GM12875 (cell line): ENCODE measurements around the gene MAP1LC3A.

ENCODE experiments used
- H3K4me3 ChIP-seq: one replicate; pipeline ENCODE4 v1.5.1; 2011; ENCODE audit warnings: low read depth, low read length, control low read depth
- CTCF ChIP-seq: IDR thresholded peaks from 2 replicates; pipeline ENCODE4 v1.5.1; 2011; ENCODE audit warnings: low read depth, mild to moderate bottlenecking, control low read depth, inconsistent platforms, low read length, moderate library complexity, borderline replicate concordance; ENCODE audit not compliant: insufficient read depth

Gene MAP1LC3A

DNA sequence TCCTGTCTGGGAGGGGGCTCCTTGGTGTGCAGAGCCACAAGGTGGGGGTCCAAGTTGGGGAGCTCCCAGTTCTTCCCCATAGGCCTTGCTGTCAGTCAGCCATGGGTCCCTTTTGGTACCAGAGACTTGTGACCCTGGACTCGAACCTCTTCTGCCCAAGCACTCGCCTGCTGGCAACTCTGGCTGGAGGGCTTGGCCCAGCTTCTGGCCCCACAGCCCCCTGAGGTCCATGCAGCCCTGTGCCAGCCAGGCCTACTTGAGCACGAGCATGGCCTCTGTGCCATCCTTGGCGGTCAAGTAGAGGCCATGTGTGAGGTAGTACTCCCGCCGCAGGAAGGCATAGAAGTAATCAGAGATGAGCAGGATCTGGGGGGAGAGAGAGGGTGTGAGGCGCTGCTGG is 2.1 kb downstream of the MAP1LC3A start:
- TF ChIP-seq CTCF: no peak

DNA sequence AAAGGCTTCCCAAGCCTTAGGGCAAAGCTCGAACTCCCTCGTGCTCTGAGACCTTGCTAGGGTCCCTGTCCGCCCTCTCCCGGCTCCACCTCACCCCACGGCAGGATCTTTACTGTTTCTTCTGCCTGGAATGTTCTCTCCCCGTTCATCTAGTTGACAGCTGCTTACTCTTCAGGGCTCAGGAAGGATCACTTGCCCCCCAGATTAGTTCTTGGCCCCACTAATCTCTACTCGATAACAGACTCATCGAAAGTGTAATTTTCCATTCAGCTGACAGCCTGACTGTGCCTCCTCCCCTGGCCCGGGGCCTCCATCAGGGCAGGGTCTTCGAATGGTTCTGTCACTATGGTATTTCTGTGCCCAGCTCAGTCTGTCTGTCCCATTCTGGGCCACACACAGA is 3.1 kb downstream of the MAP1LC3A start:
- H3K4me3 ChIP-seq: no peak overlapping the region
- no peak for TF ChIP-seq CTCF

More for the DNA sequence above, 2.1 kb downstream of the MAP1LC3A start:
- H3K4me3 ChIP-seq: no peak overlapping the region

DNA sequence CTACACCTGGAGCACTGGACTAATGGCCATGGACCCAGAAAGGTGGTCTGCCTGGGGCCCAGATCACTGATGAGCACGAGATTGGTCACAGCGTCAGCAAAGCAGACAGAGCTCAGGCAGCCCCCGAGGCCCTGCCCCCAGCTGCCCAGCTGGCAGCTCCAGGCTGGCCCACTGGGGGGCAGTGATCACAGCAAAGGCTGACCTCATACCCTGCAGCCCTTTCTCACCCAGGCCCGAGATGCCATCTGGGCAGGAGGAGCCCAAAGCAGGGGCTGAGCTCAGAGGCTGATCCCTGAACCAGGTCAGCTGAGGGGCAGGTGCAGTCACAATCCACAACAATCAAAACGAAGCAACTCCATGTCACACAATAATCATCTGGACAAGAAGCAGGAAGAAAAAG is 4.1 kb downstream of the MAP1LC3A start:
- no peak overlapping the region for H3K4me3 ChIP-seq

GRCh38 chr20:34564833-34565232 is 6.3 kb downstream of the MAP1LC3A start:
- TF ChIP-seq CTCF: no peak
- no peak overlapping the region for H3K4me3 ChIP-seq

More for the DNA sequence above, 4.1 kb downstream of the MAP1LC3A start:
- peak; percentile 59 for TF ChIP-seq CTCF

GRCh38 chr20:34566978-34567891 is 8.7 kb downstream of the MAP1LC3A start:
- no peak overlapping the region for H3K4me3 ChIP-seq
- TF ChIP-seq CTCF: no peak

DNA sequence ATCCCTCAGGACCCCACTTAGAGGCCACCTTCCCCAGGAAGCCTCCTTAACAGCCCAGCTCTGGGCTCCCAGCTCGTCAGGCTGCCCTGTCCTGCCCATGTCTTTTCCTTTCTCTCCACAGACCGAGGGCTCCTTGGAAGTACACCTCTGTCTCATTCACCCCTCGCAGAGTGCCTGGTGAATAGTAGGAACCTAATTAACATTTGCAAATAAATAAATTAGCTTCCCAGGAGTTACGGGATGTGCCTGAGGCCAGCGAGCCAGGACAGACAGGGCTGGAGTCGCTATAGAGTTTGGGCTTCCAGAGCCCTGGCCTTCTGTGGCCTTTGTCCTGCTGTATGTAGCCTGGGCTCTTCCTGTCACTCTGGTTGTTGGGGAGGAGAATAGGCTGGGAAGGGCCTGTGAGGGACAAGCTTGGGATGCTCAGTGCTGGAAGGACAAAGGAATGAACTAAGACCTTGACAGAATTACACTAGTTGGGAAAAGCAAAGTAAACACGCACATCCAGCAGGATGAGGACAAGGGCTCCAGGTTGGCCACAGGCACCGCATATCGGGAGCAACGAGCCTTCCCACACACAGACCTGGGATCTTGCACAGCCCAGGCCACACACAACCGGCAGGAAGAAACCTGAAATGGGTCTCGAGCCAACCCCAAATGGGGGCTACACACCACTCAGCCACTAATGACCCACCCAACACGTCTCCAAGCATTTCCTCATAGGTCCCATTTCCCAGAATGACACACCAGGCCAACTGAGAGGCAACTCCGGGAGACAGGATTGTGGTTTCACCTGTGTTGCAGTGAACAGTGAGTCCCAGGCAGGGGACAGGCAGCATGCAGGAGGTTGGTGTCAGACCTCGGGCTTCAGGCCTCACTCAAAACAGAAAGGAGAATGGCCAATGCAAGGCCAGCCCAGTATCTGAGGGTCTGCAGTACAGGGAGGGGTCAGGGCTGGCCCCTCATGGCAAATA is 9.7 kb downstream of the MAP1LC3A start:
- TF ChIP-seq CTCF: no peak
- no peak overlapping the region for H3K4me3 ChIP-seq

DNA sequence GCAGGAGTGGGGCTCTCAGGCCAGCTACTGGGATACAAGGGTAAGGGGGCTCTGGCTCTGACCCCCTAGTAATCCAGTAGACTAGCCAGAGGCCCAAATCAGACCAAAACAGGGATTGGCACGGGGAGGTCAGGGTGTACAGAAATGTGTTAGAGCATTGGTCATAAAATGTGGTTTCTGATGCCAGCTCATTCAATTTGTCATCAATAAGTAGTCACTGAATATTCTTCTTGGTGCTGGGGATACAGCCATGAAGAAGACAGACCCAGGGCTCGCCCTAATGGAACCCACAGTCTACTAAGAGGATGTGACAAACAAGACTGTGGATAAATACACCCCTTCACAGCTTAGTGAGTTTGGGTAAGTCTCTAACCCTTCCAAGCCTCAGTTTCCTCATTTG is 11.1 kb downstream of the MAP1LC3A start:
- H3K4me3 ChIP-seq: no peak overlapping the region
- TF ChIP-seq CTCF: no peak
